ENCODE data around the gene WLS.

WLS gene

GRCh38 chr1:68149110-68149798, 83.1 kb downstream of the WLS start:
- TF ChIP-seq, protein P1, sequence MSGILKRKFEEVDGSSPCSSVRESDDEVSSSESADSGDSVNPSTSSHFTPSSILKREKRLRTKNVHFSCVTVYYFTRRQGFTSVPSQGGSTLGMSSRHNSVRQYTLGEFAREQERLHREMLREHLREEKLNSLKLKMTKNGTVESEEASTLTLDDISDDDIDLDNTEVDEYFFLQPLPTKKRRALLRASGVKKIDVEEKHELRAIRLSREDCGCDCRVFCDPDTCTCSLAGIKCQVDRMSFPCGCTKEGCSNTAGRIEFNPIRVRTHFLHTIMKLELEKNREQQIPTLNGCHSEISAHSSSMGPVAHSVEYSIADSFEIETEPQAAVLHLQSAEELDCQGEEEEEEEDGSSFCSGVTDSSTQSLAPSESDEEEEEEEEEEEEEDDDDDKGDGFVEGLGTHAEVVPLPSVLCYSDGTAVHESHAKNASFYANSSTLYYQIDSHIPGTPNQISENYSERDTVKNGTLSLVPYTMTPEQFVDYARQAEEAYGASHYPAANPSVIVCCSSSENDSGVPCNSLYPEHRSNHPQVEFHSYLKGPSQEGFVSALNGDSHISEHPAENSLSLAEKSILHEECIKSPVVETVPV (CRISPR knock-in tag; IDR thresholded peaks at IDR 0.05): no peak
- no peak for TF ChIP-seq ZNF8 (CRISPR knock-in tag; IDR thresholded peaks at IDR 0.05)
- TF ChIP-seq ZNF70 (CRISPR knock-in tag; IDR thresholded peaks at IDR 0.05): no peak
- no peak for TF ChIP-seq ZC3H10 (CRISPR knock-in tag; IDR thresholded peaks at IDR 0.05)
- TF ChIP-seq ZNF565 (CRISPR knock-in tag; conservative IDR thresholded peaks at IDR 0.05; ENCODE audit: low read depth): no peak
- TF ChIP-seq ZFP30 (CRISPR knock-in tag; IDR thresholded peaks at IDR 0.05): no peak
- TF ChIP-seq ARNTL (CRISPR knock-in tag; IDR thresholded peaks at IDR 0.05; ENCODE audit: borderline replicate concordance, low read depth): no peak
- TF ChIP-seq TCF4 (CRISPR knock-in tag; IDR thresholded peaks at IDR 0.05; ENCODE audit: borderline replicate concordance): no peak
- no peak for TF ChIP-seq PPARA (CRISPR knock-in tag; IDR thresholded peaks at IDR 0.05; ENCODE audit: borderline replicate concordance)
- TF ChIP-seq CSDC2 (CRISPR knock-in tag; IDR thresholded peaks at IDR 0.05): no peak
- TF ChIP-seq BACH2 (CRISPR knock-in tag; IDR thresholded peaks at IDR 0.05; ENCODE audit: borderline replicate concordance): no peak
- TF ChIP-seq PATZ1 (CRISPR knock-in tag; IDR thresholded peaks at IDR 0.05; ENCODE audit: borderline replicate concordance): no peak
- TF ChIP-seq ISL1 (CRISPR knock-in tag; IDR thresholded peaks at IDR 0.05): no peak
- TF ChIP-seq RARB (CRISPR knock-in tag; IDR thresholded peaks at IDR 0.05): no peak
- no peak for TF ChIP-seq ZFP3 (CRISPR knock-in tag; IDR thresholded peaks at IDR 0.05)
- TF ChIP-seq TSHZ2 (CRISPR knock-in tag; IDR thresholded peaks at IDR 0.05): no peak
- TF ChIP-seq OSR1 (CRISPR knock-in tag; IDR thresholded peaks at IDR 0.05): no peak
- TF ChIP-seq ESRRG (CRISPR knock-in tag; IDR thresholded peaks at IDR 0.05): no peak
- TF ChIP-seq, protein P2, sequence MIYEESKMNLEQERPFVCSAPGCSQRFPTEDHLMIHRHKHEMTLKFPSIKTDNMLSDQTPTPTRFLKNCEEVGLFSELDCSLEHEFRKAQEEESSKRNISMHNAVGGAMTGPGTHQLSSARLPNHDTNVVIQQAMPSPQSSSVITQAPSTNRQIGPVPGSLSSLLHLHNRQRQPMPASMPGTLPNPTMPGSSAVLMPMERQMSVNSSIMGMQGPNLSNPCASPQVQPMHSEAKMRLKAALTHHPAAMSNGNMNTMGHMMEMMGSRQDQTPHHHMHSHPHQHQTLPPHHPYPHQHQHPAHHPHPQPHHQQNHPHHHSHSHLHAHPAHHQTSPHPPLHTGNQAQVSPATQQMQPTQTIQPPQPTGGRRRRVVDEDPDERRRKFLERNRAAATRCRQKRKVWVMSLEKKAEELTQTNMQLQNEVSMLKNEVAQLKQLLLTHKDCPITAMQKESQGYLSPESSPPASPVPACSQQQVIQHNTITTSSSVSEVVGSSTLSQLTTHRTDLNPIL (CRISPR knock-in tag; IDR thresholded peaks at IDR 0.05; ENCODE audit: low read depth): no peak
- TF ChIP-seq TOX (CRISPR knock-in tag; IDR thresholded peaks at IDR 0.05; ENCODE audit: borderline replicate concordance): no peak
- ATAC-seq: no peak

GRCh38 chr1:68148631-68149030, 83.7 kb downstream of the WLS start:
- no peak for ATAC-seq
- TF ChIP-seq CSDC2 (CRISPR knock-in tag; IDR thresholded peaks at IDR 0.05) (no peak), ARNTL (CRISPR knock-in tag; IDR thresholded peaks at IDR 0.05; ENCODE audit: borderline replicate concordance, low read depth) (no peak), TSHZ2 (CRISPR knock-in tag; IDR thresholded peaks at IDR 0.05) (no peak), TCF4 (CRISPR knock-in tag; IDR thresholded peaks at IDR 0.05; ENCODE audit: borderline replicate concordance) (no peak), BACH2 (CRISPR knock-in tag; IDR thresholded peaks at IDR 0.05; ENCODE audit: borderline replicate concordance) (no peak), TOX (CRISPR knock-in tag; IDR thresholded peaks at IDR 0.05; ENCODE audit: borderline replicate concordance) (no peak), GLIS3 (CRISPR knock-in tag; IDR thresholded peaks at IDR 0.05) (no peak), RARB (CRISPR knock-in tag; IDR thresholded peaks at IDR 0.05) (no peak), PPARA (CRISPR knock-in tag; IDR thresholded peaks at IDR 0.05; ENCODE audit: borderline replicate concordance) (no peak), PATZ1 (CRISPR knock-in tag; IDR thresholded peaks at IDR 0.05; ENCODE audit: borderline replicate concordance) (no peak)
- TF ChIP-seq, protein P2 (CRISPR knock-in tag; IDR thresholded peaks at IDR 0.05; ENCODE audit: low read depth): no peak
